GM12801 (cell line): ENCODE measurements around the gene COLEC11.

Experiments used
- CTCF ChIP-seq: IDR thresholded peaks from one replicate; pipeline ENCODE4 v1.5.1; 2011; ENCODE audit warnings: control low read depth; ENCODE audit not compliant: insufficient read length; ENCODE audit errors: extremely low read depth

COLEC11 gene

GRCh38 chr2:3604991-3605961, 10.4 kb downstream of the COLEC11 start:
- no peak for TF ChIP-seq CTCF

GRCh38 chr2:3606028-3606369, 11.1 kb downstream of the COLEC11 start:
- TF ChIP-seq CTCF, result no peak

- TF ChIP-seq CTCF, result no peak
Observed at GRCh38 chr2:3606370-3607201, 11.7 kb downstream of the COLEC11 start.

GRCh38 chr2:3608373-3609278, 13.7 kb downstream of the COLEC11 start:
- no peak for TF ChIP-seq CTCF

GRCh38 chr2:3610415-3610814, 15.5 kb downstream of the COLEC11 start:
- no peak for TF ChIP-seq CTCF

GRCh38 chr2:3610881-3611505, 16.1 kb downstream of the COLEC11 start:
- TF ChIP-seq CTCF, result no peak
